GM12872 (cell line): ENCODE results near the gene AP3B2.
A peak's percentile ranks its signal among the peaks of the same experiment; 100 is the strongest.

Source experiments
- CTCF ChIP-seq: IDR thresholded peaks from 3 replicates; pipeline ENCODE4 v1.5.1; 2011; ENCODE audit warnings: low read depth, mild to moderate bottlenecking, low read length, moderate library complexity; ENCODE audit not compliant: insufficient read depth

AP3B2 gene

DNA sequence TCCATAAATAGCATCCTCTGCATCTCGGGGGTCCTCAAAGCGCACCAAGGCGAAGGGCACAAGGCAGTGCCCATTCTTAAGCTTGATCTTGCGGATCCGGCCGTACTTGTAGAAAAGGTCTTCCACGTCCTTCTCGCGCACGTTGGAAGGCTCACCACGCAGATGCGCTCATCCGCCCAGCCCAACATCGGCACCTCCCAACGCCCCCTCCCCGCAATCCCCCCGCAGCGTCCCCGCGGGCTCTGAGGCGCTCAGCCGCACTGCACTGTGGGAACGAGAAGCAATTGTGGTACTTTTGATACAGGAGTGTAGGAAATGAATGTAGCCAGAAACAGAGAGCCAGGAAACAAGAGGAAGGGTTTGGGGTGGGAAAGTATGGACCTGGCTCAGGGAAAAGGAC is 17.5 kb downstream of the AP3B2 start:
- TF ChIP-seq CTCF: no peak

DNA sequence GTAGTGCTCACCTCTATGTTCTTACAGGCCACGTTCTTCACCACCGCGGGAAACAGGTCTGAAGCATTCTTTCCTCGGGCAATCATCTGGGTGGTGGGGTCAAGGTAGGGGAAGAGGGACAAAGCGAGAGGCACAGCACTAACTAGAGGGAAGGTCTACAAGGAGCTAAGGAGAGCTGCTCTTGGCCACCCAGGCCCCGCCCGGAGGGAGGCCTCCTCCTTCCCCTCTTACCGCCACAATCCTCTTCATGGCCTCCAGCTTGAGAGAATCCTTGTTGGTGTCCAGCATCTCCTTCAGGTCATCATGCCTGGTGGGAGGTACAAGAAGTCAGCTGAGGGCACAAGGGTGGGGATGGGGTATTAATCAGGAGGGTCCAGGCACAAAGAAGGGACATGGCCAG is 20.5 kb downstream of the AP3B2 start:
- no peak for TF ChIP-seq CTCF

- TF ChIP-seq CTCF: no peak
Measured at GRCh38 chr15:82688691-82689090, 21.0 kb downstream of the AP3B2 start.

DNA sequence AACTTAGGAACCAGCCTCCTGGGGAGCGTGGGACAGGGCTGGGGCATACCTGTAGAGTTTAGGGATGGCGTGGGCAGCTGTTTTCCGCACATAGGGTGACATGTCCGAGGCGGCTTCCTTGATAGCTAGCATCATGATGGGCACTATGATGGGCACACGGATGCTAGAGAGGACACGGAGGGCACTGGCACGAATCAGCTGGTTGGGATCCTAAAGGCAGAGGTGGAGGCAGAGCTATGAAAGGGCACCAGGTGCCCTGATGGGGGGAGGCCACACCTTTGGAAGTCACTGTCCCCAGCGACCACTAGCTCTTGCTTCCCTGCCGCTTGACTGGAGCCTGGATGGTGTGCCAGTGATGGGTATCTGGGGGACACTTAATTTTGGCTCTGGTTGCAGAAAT is 28.3 kb downstream of the AP3B2 start:
- no peak for TF ChIP-seq CTCF

- TF ChIP-seq CTCF: peak; percentile 38
Measured at GRCh38 chr15:82680200-82681102, 29.2 kb downstream of the AP3B2 start.

DNA sequence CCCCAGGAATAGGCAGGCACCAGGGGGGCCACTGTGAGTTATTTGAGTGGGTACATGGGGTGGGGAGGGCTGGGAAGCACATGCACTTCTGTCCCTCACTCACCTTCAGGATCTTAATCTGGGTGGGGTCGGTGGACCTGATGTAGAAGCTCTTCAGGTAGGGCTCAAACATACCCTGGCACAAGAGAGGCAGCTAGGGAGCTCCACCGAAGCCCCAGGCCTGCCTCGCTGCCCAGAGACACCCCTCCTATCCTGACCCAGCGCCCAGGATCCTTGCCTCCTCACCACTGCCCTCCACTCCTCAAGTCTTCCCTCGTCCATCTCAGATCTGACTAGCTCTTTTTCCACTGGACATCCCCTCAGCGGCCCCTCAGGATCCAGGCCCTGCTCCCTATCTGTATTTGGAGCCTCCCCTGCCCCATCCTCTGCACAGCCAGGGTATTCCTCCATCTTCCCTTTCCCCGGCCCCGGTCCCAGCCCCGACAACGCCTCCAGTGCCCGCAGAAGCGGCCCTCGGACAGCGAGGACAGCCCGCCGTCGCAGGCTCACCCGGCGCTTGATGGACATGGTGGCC is 30.0 kb downstream of the AP3B2 start:
- no peak for TF ChIP-seq CTCF

- TF ChIP-seq CTCF: no peak
Measured at GRCh38 chr15:82677720-82678323, 31.9 kb downstream of the AP3B2 start.
